ENCODE data around the gene MEIOB. TPM values are rescaled to one million over a fixed set of nuclear protein-coding genes. Genes with fewer than 3 reads are reported as not detected.
A peak's percentile ranks its signal among the peaks of the same experiment; 100 is the strongest.

MEIOB gene
- total and polyA plus RNA-seq, 2 experiments from 2014 or later, result 0.28 TPM; not detected in 1

GRCh38 chr16:1788708-1789100 lies 83.3 kb downstream of the MEIOB start:
- Histone ChIP-seq H3K9me2 (replicated peaks; ENCODE audit: insufficient read depth) (no peaks in the 10 kb centered on the region), H4K20me1 (ENCODE audit: insufficient read depth, poor library complexity, severe bottlenecking) (peaks cover 5% of the 10 kb centered on the region), H3K4me2 (no peak overlapping the region), H3K27me3 (no peaks in the 10 kb centered on the region), H3K9me3 (ENCODE audit: low read depth) (no peaks in the 10 kb centered on the region), H3K27ac (no peak overlapping the region), H3K36me3 (replicated peaks; ENCODE audit: insufficient read depth, low read depth) (no peaks in the 10 kb centered on the region), H3K4me3 (no peak overlapping the region), H3K79me2 (peaks cover 33% of the 10 kb centered on the region), H3K4me1 (ENCODE audit: insufficient read depth) (peaks cover 4% of the 10 kb centered on the region), H2AFZ (no peak overlapping the region)
- peak; percentile 4 for DNase-seq (ENCODE audit: low spot score)
- TF ChIP-seq EZH2 (IDR thresholded peaks at IDR 0.05; ENCODE audit: borderline replicate concordance) (no peak), EZH2phosphoT487 (IDR thresholded peaks at IDR 0.05; ENCODE audit: low read depth, severe bottlenecking, unreplicated experiment) (no peak)
- TF ChIP-seq, protein P1, sequence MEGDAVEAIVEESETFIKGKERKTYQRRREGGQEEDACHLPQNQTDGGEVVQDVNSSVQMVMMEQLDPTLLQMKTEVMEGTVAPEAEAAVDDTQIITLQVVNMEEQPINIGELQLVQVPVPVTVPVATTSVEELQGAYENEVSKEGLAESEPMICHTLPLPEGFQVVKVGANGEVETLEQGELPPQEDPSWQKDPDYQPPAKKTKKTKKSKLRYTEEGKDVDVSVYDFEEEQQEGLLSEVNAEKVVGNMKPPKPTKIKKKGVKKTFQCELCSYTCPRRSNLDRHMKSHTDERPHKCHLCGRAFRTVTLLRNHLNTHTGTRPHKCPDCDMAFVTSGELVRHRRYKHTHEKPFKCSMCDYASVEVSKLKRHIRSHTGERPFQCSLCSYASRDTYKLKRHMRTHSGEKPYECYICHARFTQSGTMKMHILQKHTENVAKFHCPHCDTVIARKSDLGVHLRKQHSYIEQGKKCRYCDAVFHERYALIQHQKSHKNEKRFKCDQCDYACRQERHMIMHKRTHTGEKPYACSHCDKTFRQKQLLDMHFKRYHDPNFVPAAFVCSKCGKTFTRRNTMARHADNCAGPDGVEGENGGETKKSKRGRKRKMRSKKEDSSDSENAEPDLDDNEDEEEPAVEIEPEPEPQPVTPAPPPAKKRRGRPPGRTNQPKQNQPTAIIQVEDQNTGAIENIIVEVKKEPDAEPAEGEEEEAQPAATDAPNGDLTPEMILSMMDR (IDR thresholded peaks at IDR 0.05; ENCODE audit: poor library complexity), result no peak
- WGBS (ENCODE audit: low lambda C conversion rate, missing lambda C conversion rate), result 84% methylated on average over 18 of the region's 19 CpGs

- no peak overlapping the region for H2AFZ ChIP-seq
- no peak overlapping the region for H3K4me2 ChIP-seq
- TF ChIP-seq, protein P1 (IDR thresholded peaks at IDR 0.05; ENCODE audit: poor library complexity), result no peak
- 96% methylated on average over 30 of the region's 38 CpGs for WGBS (ENCODE audit: low lambda C conversion rate, missing lambda C conversion rate)
- H3K36me3 ChIP-seq (replicated peaks; ENCODE audit: insufficient read depth, low read depth), result no peaks in the 10 kb centered on the region
- no peaks in the 10 kb centered on the region for H3K9me3 ChIP-seq (ENCODE audit: low read depth)
- peaks cover 3% of the 10 kb centered on the region for H3K4me1 ChIP-seq (ENCODE audit: insufficient read depth)
- H3K27me3 ChIP-seq, result no peaks in the 10 kb centered on the region
- DNase-seq (ENCODE audit: low spot score), result no peak
- no peaks in the 10 kb centered on the region for H3K9me2 ChIP-seq (replicated peaks; ENCODE audit: insufficient read depth)
- no peak overlapping the region for H3K4me3 ChIP-seq
- H3K79me2 ChIP-seq, result peaks cover 36% of the 10 kb centered on the region
- H3K27ac ChIP-seq, result no peak overlapping the region
- peaks cover 5% of the 10 kb centered on the region for H4K20me1 ChIP-seq (ENCODE audit: insufficient read depth, poor library complexity, severe bottlenecking)
Observed at GRCh38 chr16:1788095-1788707, 83.8 kb downstream of the MEIOB start.

GRCh38 chr16:1787322-1788094 lies 84.5 kb downstream of the MEIOB start:
- H3K36me3 ChIP-seq (replicated peaks; ENCODE audit: insufficient read depth, low read depth), result no peaks in the 10 kb centered on the region

More at GRCh38 chr16:1787322-1788094, 84.5 kb downstream of the MEIOB start:
- TF ChIP-seq, protein P1 (IDR thresholded peaks at IDR 0.05; ENCODE audit: poor library complexity), result no peak
- TF ChIP-seq EZH2phosphoT487 (IDR thresholded peaks at IDR 0.05; ENCODE audit: low read depth, severe bottlenecking, unreplicated experiment) (no peak), EZH2 (IDR thresholded peaks at IDR 0.05; ENCODE audit: borderline replicate concordance) (no peak)
- DNase-seq (ENCODE audit: low spot score), result no peak
- H3K9me2 ChIP-seq (replicated peaks; ENCODE audit: insufficient read depth), result no peaks in the 10 kb centered on the region
- no peaks in the 10 kb centered on the region for H3K27me3 ChIP-seq
- peaks cover 36% of the 10 kb centered on the region for H3K79me2 ChIP-seq
- H4K20me1 ChIP-seq (ENCODE audit: insufficient read depth, poor library complexity, severe bottlenecking), result peaks cover 5% of the 10 kb centered on the region
- no peak overlapping the region for H3K27ac ChIP-seq
- peaks cover 3% of the 10 kb centered on the region for H3K4me1 ChIP-seq (ENCODE audit: insufficient read depth)
- no peaks in the 10 kb centered on the region for H3K9me3 ChIP-seq (ENCODE audit: low read depth)
- WGBS (ENCODE audit: low lambda C conversion rate, missing lambda C conversion rate), result 95% methylated on average over 43 of the region's 44 CpGs
- H2AFZ ChIP-seq, result no peak overlapping the region
- H3K4me3 ChIP-seq, result no peak overlapping the region
- H3K4me2 ChIP-seq, result no peak overlapping the region

All from hepatocyte (in vitro differentiated cells).